ENCODE data around the gene ADAMTS16. TPM values are rescaled to one million over a fixed set of nuclear protein-coding genes. Genes with fewer than 3 reads are reported as not detected.

Gene ADAMTS16
- total RNA-seq, 2 donors from 2014 or later = 0.05 to 0.74 TPM

- intact Hi-C loops (cut with DNase I) = no loop called here
- DNase-seq (ENCODE audit: low spot score) = no peak
These were observed 180.1 kb downstream of the ADAMTS16 start for GRCh38 chr5:5320062-5320805.

GRCh38 chr5:5321137-5321536 lies 181.0 kb downstream of the ADAMTS16 start:
- intact Hi-C loops (cut with DNase I) = no loop called here
- no peak for DNase-seq (ENCODE audit: low spot score)

DNA sequence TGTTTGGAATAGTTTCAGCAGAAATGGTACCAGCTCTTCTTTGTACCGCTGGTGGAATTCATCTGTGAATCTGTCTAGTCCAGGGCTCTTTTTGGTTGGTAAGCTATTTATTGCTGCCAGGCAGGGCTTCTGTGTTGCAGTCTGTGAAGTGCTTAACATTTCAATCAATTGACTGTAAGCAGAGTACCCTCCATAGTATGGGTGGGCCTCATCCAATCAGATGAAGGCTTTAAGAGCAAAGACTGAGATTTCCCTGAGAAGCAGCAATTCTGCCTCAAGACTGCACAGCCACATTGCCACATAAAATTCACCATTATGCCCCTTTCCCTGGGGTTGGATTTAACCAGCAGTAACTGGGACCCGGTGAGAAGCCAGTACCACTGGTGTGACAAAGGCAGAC lies 183.4 kb downstream of the ADAMTS16 start:
- intact Hi-C loops (cut with DNase I) = no loop called here
- DNase-seq (ENCODE audit: low spot score) = no peak

GRCh38 chr5:5326115-5326758 lies 186.1 kb downstream of the ADAMTS16 start:
- intact Hi-C loops (cut with DNase I) = no loop called here

GRCh38 chr5:5327126-5327525 lies 187.0 kb downstream of the ADAMTS16 start:
- no peak for DNase-seq (ENCODE audit: low spot score)
- intact Hi-C loops (cut with DNase I) = no loop called here

More at GRCh38 chr5:5326115-5326758, 186.1 kb downstream of the ADAMTS16 start:
- DNase-seq (ENCODE audit: low spot score) = no peak

GRCh38 chr5:5330728-5331452 lies 190.8 kb downstream of the ADAMTS16 start:
- intact Hi-C loops (cut with DNase I) = no loop called here
- DNase-seq (ENCODE audit: low spot score) = no peak

- intact Hi-C loops (cut with DNase I) = no loop called here
These were observed 191.7 kb downstream of the ADAMTS16 start for GRCh38 chr5:5331848-5332247.

DNA sequence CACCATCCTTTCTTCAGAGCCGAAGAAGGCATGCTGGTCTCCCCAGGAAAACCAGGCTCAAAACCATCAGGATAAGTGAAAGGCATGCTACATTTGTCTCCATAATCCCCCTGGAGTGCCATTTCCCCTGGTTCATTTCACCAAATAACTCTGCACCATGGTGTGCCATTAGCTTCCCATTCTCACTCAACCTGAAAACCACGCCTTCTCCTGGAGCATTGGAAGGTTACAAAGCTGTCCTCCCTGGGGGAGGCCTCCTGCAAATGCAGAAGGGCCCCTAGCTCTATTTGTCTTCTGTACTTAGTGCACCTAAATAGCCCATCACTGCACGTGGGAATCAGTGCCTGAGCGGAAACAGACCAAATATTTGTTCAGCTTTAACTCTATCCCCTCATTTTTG lies 192.2 kb downstream of the ADAMTS16 start:
- no peak for DNase-seq (ENCODE audit: low spot score)
- intact Hi-C loops (cut with DNase I) = no loop called here

More at GRCh38 chr5:5331848-5332247, 191.7 kb downstream of the ADAMTS16 start:
- no peak for DNase-seq (ENCODE audit: low spot score)

- intact Hi-C loops (cut with DNase I) = no loop called here
- no peak for DNase-seq (ENCODE audit: low spot score)
These were observed 195.0 kb downstream of the ADAMTS16 start for GRCh38 chr5:5335107-5335506.

DNA sequence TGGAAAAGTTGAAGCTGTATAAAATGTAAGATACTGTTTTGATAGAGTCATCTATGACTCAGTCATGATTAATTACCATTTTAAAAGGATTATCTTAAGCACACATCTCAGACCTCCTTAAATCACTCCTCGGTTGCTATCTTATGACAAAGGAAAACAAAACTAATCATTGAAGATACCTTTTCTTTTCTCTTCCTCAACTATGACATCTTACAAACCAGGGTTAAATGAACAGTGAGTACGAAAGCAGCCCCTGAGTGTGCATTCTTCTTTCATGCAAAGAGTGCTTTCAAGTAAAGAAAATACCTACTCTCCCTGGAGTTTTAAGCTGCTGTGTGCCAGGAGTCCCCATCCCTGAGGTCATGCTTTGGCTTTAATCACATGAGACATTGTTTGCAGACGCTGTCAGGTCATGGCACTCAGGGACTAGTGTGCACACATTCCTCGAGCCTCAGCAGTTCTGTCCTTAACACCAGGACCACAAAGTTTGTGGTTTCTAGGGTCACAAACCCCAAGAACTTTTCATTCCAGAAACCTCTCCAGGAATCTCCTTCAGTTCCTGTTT lies 195.7 kb downstream of the ADAMTS16 start:
- intact Hi-C loops (cut with DNase I) = no loop called here
- no peak for DNase-seq (ENCODE audit: low spot score)

GRCh38 chr5:5339257-5339656 lies 199.1 kb downstream of the ADAMTS16 start:
- DNase-seq (ENCODE audit: low spot score) = no peak
- intact Hi-C loops (cut with DNase I) = no loop called here

GRCh38 chr5:5340206-5340729 lies 200.1 kb downstream of the ADAMTS16 start:
- intact Hi-C loops (cut with DNase I) = no loop called here
- peak; percentile 92 for DNase-seq (ENCODE audit: low spot score)

GRCh38 chr5:5341531-5342292 lies 201.6 kb downstream of the ADAMTS16 start:
- intact Hi-C loops (cut with DNase I) = no loop called here
- no peak for DNase-seq (ENCODE audit: low spot score)

DNA sequence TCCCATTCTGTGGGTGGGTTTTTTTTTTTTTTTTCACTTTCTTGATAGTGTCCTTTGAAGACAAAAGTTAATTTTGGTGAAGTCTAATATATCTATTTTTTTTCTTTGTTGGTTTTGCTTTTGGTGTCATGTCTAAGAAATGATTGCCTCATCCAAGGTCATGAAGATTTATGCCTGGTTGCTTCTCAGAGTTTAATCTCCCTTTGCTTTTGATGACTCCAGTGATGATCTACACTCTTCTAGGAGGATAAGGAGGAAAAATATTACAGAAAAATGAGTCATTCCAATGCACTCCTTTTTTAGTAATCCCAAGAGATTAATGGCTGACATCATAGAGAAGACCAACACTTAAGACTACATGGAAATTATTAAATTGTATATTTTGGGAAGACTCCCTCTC lies 202.7 kb downstream of the ADAMTS16 start:
- intact Hi-C loops (cut with DNase I) = no loop called here
- no peak for DNase-seq (ENCODE audit: low spot score)

DNA sequence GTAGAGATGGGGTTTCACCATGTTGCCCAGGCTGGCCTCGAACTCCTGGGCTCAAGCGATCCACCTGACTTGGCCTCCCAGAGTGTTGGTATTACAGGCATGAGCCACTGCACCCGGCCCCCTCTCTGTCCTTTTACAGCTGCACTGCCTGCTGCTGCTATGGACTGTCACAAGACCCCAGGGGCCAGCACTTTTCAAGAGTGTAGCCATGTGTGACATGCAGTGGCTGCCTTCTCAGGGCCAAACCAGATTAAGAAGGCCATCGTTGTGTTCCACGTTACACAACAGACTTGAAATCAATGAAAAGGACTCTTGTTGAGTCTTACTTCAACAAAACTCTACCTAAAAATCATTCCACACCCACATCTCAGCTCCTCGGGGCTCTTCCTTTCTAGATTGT lies 203.4 kb downstream of the ADAMTS16 start:
- intact Hi-C loops (cut with DNase I) = no loop called here
- DNase-seq (ENCODE audit: low spot score) = no peak

DNA sequence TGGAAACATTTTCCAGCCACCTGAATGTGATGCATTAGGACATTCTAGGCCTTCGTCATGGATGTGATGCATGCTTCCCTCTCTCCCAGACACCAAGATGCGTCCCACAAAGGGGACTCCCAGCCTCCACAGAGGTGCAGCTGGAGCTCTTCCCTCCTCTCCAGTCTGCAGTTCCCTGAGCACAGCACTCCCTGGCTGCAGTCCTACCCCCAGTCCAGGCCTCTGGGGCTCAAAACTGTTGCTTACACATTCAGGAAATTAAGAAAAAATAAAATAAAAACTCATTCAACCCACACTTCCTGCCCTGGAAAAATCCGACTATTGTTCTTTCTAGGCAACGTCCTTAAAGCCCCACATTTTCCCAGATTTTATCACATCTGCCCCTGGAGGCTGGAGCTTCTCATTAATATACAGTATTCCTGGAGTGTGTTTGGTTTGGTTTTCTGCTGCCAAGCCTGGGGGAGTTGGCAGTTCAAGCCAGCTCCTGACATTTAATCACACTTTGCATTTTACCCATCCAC lies 204.0 kb downstream of the ADAMTS16 start:
- DNase-seq (ENCODE audit: low spot score) = no peak
- intact Hi-C loops (cut with DNase I) = no loop called here

GRCh38 chr5:5344606-5345005 lies 204.5 kb downstream of the ADAMTS16 start:
- no peak for DNase-seq (ENCODE audit: low spot score)
- intact Hi-C loops (cut with DNase I) = no loop called here

- intact Hi-C loops (cut with DNase I) = no loop called here
- no peak for DNase-seq (ENCODE audit: low spot score)
These were observed 207.3 kb downstream of the ADAMTS16 start for GRCh38 chr5:5347442-5347841.

DNA sequence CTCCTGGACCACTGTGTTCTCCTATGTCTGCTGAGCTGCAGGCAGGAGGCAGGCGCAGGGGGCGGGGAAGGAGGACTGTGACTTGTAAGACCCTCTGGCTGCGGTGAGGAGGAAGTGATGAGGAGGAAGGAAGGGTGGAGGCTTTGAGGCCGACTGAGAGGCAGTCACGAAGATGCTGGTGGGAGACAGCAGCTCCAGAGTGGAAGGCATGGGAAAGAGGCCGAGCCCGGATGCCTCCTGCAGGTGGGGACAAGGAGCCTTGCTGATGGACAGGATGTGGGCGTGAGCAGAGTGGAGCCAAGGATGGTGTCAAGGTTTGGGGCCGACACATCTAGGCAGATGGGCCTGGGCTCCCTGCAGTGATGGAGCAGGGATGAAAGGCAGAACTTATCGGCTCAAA lies 208.0 kb downstream of the ADAMTS16 start:
- intact Hi-C loops (cut with DNase I) = no loop called here
- DNase-seq (ENCODE audit: low spot score) = no peak

All from posterior vena cava (tissue), 2 donors.